Lung (tissue), 12 donors: ENCODE measurements around the gene CCDC92. TPM values are rescaled to one million over a fixed set of nuclear protein-coding genes. Genes with fewer than 3 reads are reported as not detected.

Source experiments
- ATAC-seq: fragments of 200-7000 bp; cut with Tn5 transposase; one replicate; pipeline ENCODE4 v1.9.1; 2020; ENCODE audit warnings: moderate number of reproducible peaks; ENCODE audit not compliant: insufficient read depth, low FRiP score
- DNase-seq, 3 donors: peaks; one replicate each; pipeline ENCODE4 v3.0.0-alpha.2; 2013 to 2017
- H3K27ac ChIP-seq, 2 donors: one replicate each; pipeline ENCODE4 v1.5.1; 2013; ENCODE audit warnings: mild to moderate bottlenecking in 2 of 2, moderate library complexity in 2 of 2, control low read depth in 1 of 2, inconsistent platforms in 1 of 2, low read depth in 1 of 2, low read length in 1 of 2
- H3K27me3 ChIP-seq, 3 donors: one replicate each; pipeline ENCODE4 v1.5.1; 2013; ENCODE audit warnings: low read length in 2 of 3; ENCODE audit not compliant: control insufficient read depth in 3 of 3, insufficient read depth in 3 of 3
- H3K36me3 ChIP-seq, 4 donors: one replicate each; pipeline ENCODE4 v1.5.1; 2013; ENCODE audit warnings: low read length in 4 of 4, mild to moderate bottlenecking in 1 of 4, moderate library complexity in 1 of 4; ENCODE audit not compliant: control insufficient read depth in 4 of 4, insufficient read depth in 4 of 4
- H3K4me1 ChIP-seq, 5 donors: one replicate each; pipeline ENCODE4 v1.5.1; 2013; ENCODE audit warnings: low read length in 5 of 5, mild to moderate bottlenecking in 2 of 5, moderate library complexity in 1 of 5; ENCODE audit not compliant: control insufficient read depth in 5 of 5, insufficient read depth in 5 of 5
- H3K4me3 ChIP-seq: one replicate; pipeline ENCODE4 v1.5.1; 2013; ENCODE audit warnings: mild to moderate bottlenecking, control low read depth, moderate library complexity
- H3K9ac ChIP-seq, 2 donors: one replicate each; pipeline ENCODE4 v1.5.1; 2013; ENCODE audit warnings: low read length in 2 of 2, control low read depth in 1 of 2; ENCODE audit not compliant: insufficient read depth in 1 of 2
- H3K9me3 ChIP-seq, 4 donors: one replicate each; pipeline ENCODE4 v1.5.1; 2013; ENCODE audit warnings: low read length in 3 of 4, mild to moderate bottlenecking in 1 of 4, moderate library complexity in 1 of 4; ENCODE audit not compliant: control insufficient read depth in 4 of 4, insufficient read depth in 3 of 4
- CTCF ChIP-seq: IDR thresholded peaks from 2 replicates; pipeline ENCODE4 v1.5.1; 2012; ENCODE audit warnings: mild to moderate bottlenecking; ENCODE audit errors: control extremely low read depth, extremely low read depth
- WGBS, 2 donors: extraction: QIAGEN DNeasy Blood & Tissue Kit; methylation state at CpG; one replicate each; pipeline ENCODE4 v1.1.7; 2013; 5-methylcytosine and 5-hydroxymethylcytosine counted together
- polyA plus RNA-seq, 2 donors: library from polyadenylated mRNA; stranded (reverse); fragments of 200-250 nt; gene quantifications; one replicate each; pipeline ENCODE4 v1.2.1, GENCODE V29; 2013
- total RNA-seq, 2 donors: library from RNA; depleted of rRNA in 1 of 2; stranded (reverse); fragments of >200 nt in 1 of 2; gene quantifications; one replicate each; pipeline ENCODE4 v1.2.1, GENCODE V29; 2014 to 2021
- donor health status: control.
- donor health status: control.
- donor health status: Bipolar disorder and iron deficiency.
- donor health status: healthy.
- donor health status: DM: yes; HTN: yes; CAD: no.

The CCDC92 gene
- total and polyA plus RNA-seq, 4 donors, result 17.7 to 55.5 (median 34.8) TPM

- Histone ChIP-seq H3K27ac (no peak overlapping the region), H3K4me1 (peaks cover 0 to 2% (median 0%) of the 10 kb centered on the region in 5 donors), H3K9me3 (peaks cover 0 to 4% (median under 1%) of the 10 kb centered on the region in 4 donors), H3K4me3 (no peak overlapping the region), H3K9ac (no peak overlapping the region), H3K36me3 (no peaks in the 10 kb centered on the region), H3K27me3 (peaks cover 0 to 14% (median 11%) of the 10 kb centered on the region in 3 donors)
- no peak for ATAC-seq
- no peak for DNase-seq
- TF ChIP-seq CTCF, result no peak
- WGBS, 2 donors, result 75 to 83% methylated on average over 12 of the region's 12 CpGs
These were observed 82.6 kb downstream of the CCDC92 start for GRCh38 chr12:123889848-123890535.

DNA sequence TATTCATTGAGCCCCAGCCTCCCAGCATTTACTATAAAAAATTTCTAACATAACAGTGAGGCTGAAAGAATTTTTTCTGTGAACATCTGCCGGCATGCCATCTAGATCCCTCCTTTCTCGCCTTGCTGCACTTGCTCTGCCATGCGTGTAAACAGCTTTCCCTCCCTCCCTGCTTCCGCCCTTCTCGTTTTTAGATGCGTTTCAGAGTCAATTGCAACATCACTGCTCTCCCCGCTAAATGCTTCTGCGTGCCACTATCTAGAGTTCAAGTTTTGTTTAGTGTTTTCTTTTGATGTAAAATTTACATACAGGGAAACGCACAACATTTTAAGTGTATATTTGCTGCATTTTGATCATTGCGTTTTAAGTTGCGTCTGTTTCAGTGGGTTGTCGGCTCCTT is 83.6 kb downstream of the CCDC92 start:
- WGBS, 2 donors, result 39 to 67% methylated on average over 12 of the region's 12 CpGs
- no peak overlapping the region for H3K27ac ChIP-seq
- H3K4me3 ChIP-seq, result no peak overlapping the region
- H3K4me1 ChIP-seq, result peaks cover 0 to 2% (median 0%) of the 10 kb centered on the region in 5 donors
- no peaks in the 10 kb centered on the region for H3K36me3 ChIP-seq
- no peak for ATAC-seq
- no peak for TF ChIP-seq CTCF
- no peak overlapping the region for H3K9ac ChIP-seq
- H3K27me3 ChIP-seq, result peaks cover 0 to 14% (median 11%) of the 10 kb centered on the region in 3 donors
- H3K9me3 ChIP-seq, result peaks cover 0 to 5% (median 2%) of the 10 kb centered on the region in 4 donors
- DNase-seq, result peak; percentile 13 to 42 (median 19)

- peaks cover 0 to 5% (median 2%) of the 10 kb centered on the region in 4 donors for H3K9me3 ChIP-seq
- ATAC-seq, result no peak
- no peaks in the 10 kb centered on the region for H3K36me3 ChIP-seq
- no peak overlapping the region for H3K27ac ChIP-seq
- DNase-seq, result peak in 1 of 3 donors; percentile 10
- H3K4me1 ChIP-seq, result peaks cover 0 to 2% (median 0%) of the 10 kb centered on the region in 5 donors
- peaks cover 4 to 17% (median 13%) of the 10 kb centered on the region in 3 donors for H3K27me3 ChIP-seq
- no peak overlapping the region for H3K9ac ChIP-seq
- TF ChIP-seq CTCF, result no peak
- H3K4me3 ChIP-seq, result no peak overlapping the region
- WGBS, 2 donors, result 70 to 79% methylated on average over 22 of the region's 22 CpGs
These were observed 85.6 kb downstream of the CCDC92 start for GRCh38 chr12:123886931-123887582.
